Astrocyte (in vitro differentiated cells and primary cell): Measurements from ENCODE around the gene LCN1. TPM values are rescaled to one million over a fixed set of nuclear protein-coding genes. Genes with fewer than 3 reads are reported as not detected.

Experiments
- DNase-seq: peaks from one replicate; pipeline ENCODE4 v3.0.0-alpha.2; 2010; ENCODE audit warnings: low read depth
- FAIRE-seq: peaks from 2 replicates; lab custom pipeline; 2011; peaks lifted over from hg19 to GRCh38; lab: Jason Lieb, UNC
- H2AFZ ChIP-seq: 2 replicates; pipeline ENCODE4 v1.6.0; 2012; ENCODE audit warnings: low read depth, low read length, inconsistent platforms
- H3K27ac ChIP-seq: 2 replicates; pipeline ENCODE4 v1.5.1; 2011; ENCODE audit warnings: low read depth, low read length, inconsistent platforms
- H3K27me3 ChIP-seq: 2 replicates; pipeline ENCODE4 v1.6.0; 2011; ENCODE audit warnings: low read length, inconsistent platforms; ENCODE audit not compliant: insufficient read depth
- H3K36me3 ChIP-seq: 2 replicates; pipeline ENCODE4 v1.5.1; 2011; ENCODE audit warnings: low read length, inconsistent platforms; ENCODE audit not compliant: insufficient read depth
- H3K4me1 ChIP-seq: 2 replicates; pipeline ENCODE4 v1.5.1; 2011; ENCODE audit warnings: low read length, inconsistent platforms; ENCODE audit not compliant: insufficient read depth
- H3K4me2 ChIP-seq: 2 replicates; pipeline ENCODE4 v1.6.0; 2012; ENCODE audit warnings: low read length, inconsistent platforms
- H3K4me3 ChIP-seq: 2 replicates; pipeline ENCODE4 v1.5.1; 2011; ENCODE audit warnings: low read depth, mild to moderate bottlenecking, low read length, inconsistent platforms; ENCODE audit not compliant: insufficient read depth
- H3K79me2 ChIP-seq: 2 replicates; pipeline ENCODE4 v1.6.0; 2012; ENCODE audit warnings: mild to moderate bottlenecking, low read length, inconsistent platforms; ENCODE audit not compliant: insufficient read depth
- H3K9ac ChIP-seq: 2 replicates; pipeline ENCODE4 v1.6.0; 2012; ENCODE audit warnings: mild to moderate bottlenecking, low read length, inconsistent platforms
- H3K9me3 ChIP-seq: 2 replicates; pipeline ENCODE4 v1.5.1; 2012; ENCODE audit warnings: low read depth, mild to moderate bottlenecking, low read length, inconsistent platforms; ENCODE audit not compliant: insufficient read depth
- H4K20me1 ChIP-seq: 2 replicates; pipeline ENCODE4 v1.6.0; 2012; ENCODE audit warnings: low read length, inconsistent platforms; ENCODE audit not compliant: insufficient read depth
- H3K27ac Mint-ChIP-seq: one replicate; pipeline ENCODE4 v1.8.0; 2021; ENCODE audit warnings: mild to moderate bottlenecking, mixed read lengths; ENCODE audit not compliant: unreplicated experiment
- H3K27me3 Mint-ChIP-seq: one replicate; pipeline ENCODE4 v1.8.0; 2021; ENCODE audit warnings: low read depth, mixed read lengths; ENCODE audit not compliant: unreplicated experiment
- H3K36me3 Mint-ChIP-seq: one replicate; pipeline ENCODE4 v1.8.0; 2021; ENCODE audit warnings: low read depth, mixed read lengths; ENCODE audit not compliant: unreplicated experiment
- H3K4me1 Mint-ChIP-seq: one replicate; pipeline ENCODE4 v1.8.0; 2021; ENCODE audit warnings: low read depth, mixed read lengths; ENCODE audit not compliant: unreplicated experiment
- H3K4me3 Mint-ChIP-seq: one replicate; pipeline ENCODE4 v1.8.0; 2021; ENCODE audit warnings: mild to moderate bottlenecking, moderate library complexity, mixed read lengths; ENCODE audit not compliant: unreplicated experiment
- H3K9me3 Mint-ChIP-seq: one replicate; pipeline ENCODE4 v1.8.0; 2021; ENCODE audit warnings: mild to moderate bottlenecking, mixed read lengths; ENCODE audit not compliant: unreplicated experiment
- CTCF ChIP-seq: IDR thresholded peaks from 2 replicates; pipeline ENCODE4 v1.5.1; 2011; ENCODE audit warnings: low read depth, mild to moderate bottlenecking, inconsistent platforms, low read length, moderate library complexity; ENCODE audit not compliant: insufficient read depth
- EZH2 ChIP-seq: IDR thresholded peaks from 2 replicates; pipeline ENCODE4 v1.6.1; 2012; ENCODE audit warnings: mild to moderate bottlenecking, low read length, inconsistent platforms; ENCODE audit not compliant: insufficient read depth
- total RNA-seq: library from RNA; stranded (reverse); gene quantifications from 2 replicates; pipeline ENCODE4 v1.2.1, GENCODE V29; 2021

The LCN1 gene
- total RNA-seq, 1 donor from 2014 or later = not detected

- Mint-ChIP-seq H3K27me3 (no peaks in the 10 kb centered on the region), H3K27ac (no peak overlapping the region), H3K4me3 (no peak overlapping the region), H3K9me3 (peaks cover 10% of the 10 kb centered on the region), H3K36me3 (peaks cover 13% of the 10 kb centered on the region), H3K4me1 (peaks cover 7% of the 10 kb centered on the region)
- Histone ChIP-seq H3K9ac (no peak overlapping the region), H3K79me2 (peaks cover 26% of the 10 kb centered on the region), H3K27ac (no peak overlapping the region), H3K9me3 (no peaks in the 10 kb centered on the region), H3K4me1 (peaks cover 9% of the 10 kb centered on the region), H3K4me3 (no peak overlapping the region), H2AFZ (no peak overlapping the region), H3K27me3 (no peaks in the 10 kb centered on the region), H3K4me2 (no peak overlapping the region), H3K36me3 (no peaks in the 10 kb centered on the region), H4K20me1 (peaks cover 41% of the 10 kb centered on the region)
- TF ChIP-seq EZH2 = no peak
- no peak for TF ChIP-seq CTCF
- DNase-seq (no peak), FAIRE-seq (no peak)
Observed at GRCh38 chr9:135505406-135506187, 15.6 kb upstream of the LCN1 start.

GRCh38 chr9:135506327-135507103 lies 14.7 kb upstream of the LCN1 start:
- no peaks in the 10 kb centered on the region for H3K27me3 Mint-ChIP-seq
- Histone ChIP-seq H3K9ac (no peak overlapping the region), H3K4me1 (peaks cover 5% of the 10 kb centered on the region), H4K20me1 (peaks cover 37% of the 10 kb centered on the region), H3K4me3 (no peak overlapping the region), H3K9me3 (no peaks in the 10 kb centered on the region), H3K27me3 (no peaks in the 10 kb centered on the region), H3K36me3 (no peaks in the 10 kb centered on the region), H2AFZ (no peak overlapping the region), H3K79me2 (peaks cover 17% of the 10 kb centered on the region), H3K27ac (no peak overlapping the region), H3K4me2 (no peak overlapping the region)
- TF ChIP-seq EZH2 (no peak), CTCF (no peak)
- H3K4me3 Mint-ChIP-seq = no peak overlapping the region
- no peak overlapping the region for H3K27ac Mint-ChIP-seq
- FAIRE-seq (no peak), DNase-seq (no peak)
- H3K4me1 Mint-ChIP-seq = peaks cover 6% of the 10 kb centered on the region
- peaks cover 13% of the 10 kb centered on the region for H3K36me3 Mint-ChIP-seq
- H3K9me3 Mint-ChIP-seq = peaks cover 10% of the 10 kb centered on the region
